ENCODE results near the gene PIK3C2G. TPM values are rescaled to one million over a fixed set of nuclear protein-coding genes. Genes with fewer than 3 reads are reported as not detected.

Gene PIK3C2G
- total and polyA plus RNA-seq, 4 donors: 4.9 to 40.1 (median 19.4) TPM

DNA sequence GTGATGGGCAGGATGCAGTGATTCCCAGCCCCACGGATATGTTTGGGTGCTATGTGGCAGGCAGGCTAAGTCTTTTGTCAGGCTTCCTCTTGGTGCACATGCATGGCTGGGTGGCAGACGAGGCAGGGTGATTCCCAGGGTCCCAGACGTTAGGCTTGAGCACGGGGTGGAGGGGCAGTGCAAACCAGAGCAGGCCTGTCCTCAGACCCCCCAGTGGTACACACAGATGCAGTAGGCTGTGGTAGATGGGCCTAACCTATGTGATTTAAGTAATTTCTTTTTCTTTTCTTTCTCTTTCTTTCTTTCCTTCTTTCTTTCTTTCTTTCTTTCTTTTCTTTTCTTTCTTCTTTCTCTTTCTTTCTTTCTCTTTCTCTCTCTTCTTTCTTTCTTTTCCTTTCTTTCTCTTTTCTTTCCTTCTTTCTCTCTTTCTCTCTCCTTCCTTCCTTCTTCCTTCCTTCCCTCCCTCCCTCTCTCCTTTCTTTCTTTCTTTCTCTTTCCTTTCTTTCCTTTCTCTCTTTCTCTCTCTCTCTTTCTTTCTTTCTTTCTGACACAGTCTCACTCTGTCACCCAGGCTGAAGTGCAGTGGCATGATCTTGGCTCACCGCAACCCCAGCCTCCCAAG is 41.6 kb downstream of the PIK3C2G start:
- Histone ChIP-seq H3K4me3 (ENCODE audit: low read depth in 1 of 3, low read length in 3 of 3) (no peak overlapping the region), H3K4me1 (ENCODE audit: control insufficient read depth in 4 of 4, insufficient read depth in 4 of 4, low read length in 3 of 4) (no peaks in the 10 kb centered on the region), H3K27me3 (ENCODE audit: control insufficient read depth in 4 of 4, insufficient read depth in 4 of 4, low read length in 3 of 4) (no peaks in the 10 kb centered on the region), H3K27ac (ENCODE audit: low read depth in 1 of 2, low read length in 2 of 2) (no peak overlapping the region), H3K9me3 (ENCODE audit: control insufficient read depth in 4 of 4, low read length in 3 of 4) (no peaks in the 10 kb centered on the region), H3K36me3 (ENCODE audit: control insufficient read depth in 4 of 4, insufficient read depth in 3 of 4, low read depth in 1 of 4, low read length in 3 of 4) (peaks cover 0 to 5% (median under 1%) of the 10 kb centered on the region in 4 donors), H3K9ac (ENCODE audit: low read depth in 1 of 2, low read length in 2 of 2) (no peak overlapping the region)
- DNase-seq (ENCODE audit: low spot score): no peak
- TF ChIP-seq FOXA2 (IDR thresholded peaks at IDR 0.05) (no peak), YY1 (IDR thresholded peaks at IDR 0.05) (no peak), TAF1 (conservative IDR thresholded peaks at IDR 0.05) (no peak), JUND (IDR thresholded peaks at IDR 0.05) (no peak), HNF4A (conservative IDR thresholded peaks at IDR 0.05) (no peak), HNF4G (IDR thresholded peaks at IDR 0.05) (no peak), RAD21 (IDR thresholded peaks at IDR 0.05) (no peak), EGR1 (IDR thresholded peaks at IDR 0.05; ENCODE audit: low read depth in 2 of 2) (no peak), SP1 (IDR thresholded peaks at IDR 0.05) (no peak), NR2F2 (IDR thresholded peaks at IDR 0.05) (no peak), RXRA (IDR thresholded peaks at IDR 0.05) (no peak), GABPA (IDR thresholded peaks at IDR 0.05 in 1 of 2, conservative IDR thresholded peaks at IDR 0.05 in 1 of 2) (no peak), REST (IDR thresholded peaks at IDR 0.05) (no peak), FOXA1 (IDR thresholded peaks at IDR 0.05) (no peak)
- TF ChIP-seq, protein P1, sequence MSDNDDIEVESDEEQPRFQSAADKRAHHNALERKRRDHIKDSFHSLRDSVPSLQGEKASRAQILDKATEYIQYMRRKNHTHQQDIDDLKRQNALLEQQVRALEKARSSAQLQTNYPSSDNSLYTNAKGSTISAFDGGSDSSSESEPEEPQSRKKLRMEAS (IDR thresholded peaks at IDR 0.05): no peak
- TF ChIP-seq, protein P2, sequence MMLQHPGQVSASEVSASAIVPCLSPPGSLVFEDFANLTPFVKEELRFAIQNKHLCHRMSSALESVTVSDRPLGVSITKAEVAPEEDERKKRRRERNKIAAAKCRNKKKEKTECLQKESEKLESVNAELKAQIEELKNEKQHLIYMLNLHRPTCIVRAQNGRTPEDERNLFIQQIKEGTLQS (IDR thresholded peaks at IDR 0.05): no peak
- TF ChIP-seq, protein P3, sequence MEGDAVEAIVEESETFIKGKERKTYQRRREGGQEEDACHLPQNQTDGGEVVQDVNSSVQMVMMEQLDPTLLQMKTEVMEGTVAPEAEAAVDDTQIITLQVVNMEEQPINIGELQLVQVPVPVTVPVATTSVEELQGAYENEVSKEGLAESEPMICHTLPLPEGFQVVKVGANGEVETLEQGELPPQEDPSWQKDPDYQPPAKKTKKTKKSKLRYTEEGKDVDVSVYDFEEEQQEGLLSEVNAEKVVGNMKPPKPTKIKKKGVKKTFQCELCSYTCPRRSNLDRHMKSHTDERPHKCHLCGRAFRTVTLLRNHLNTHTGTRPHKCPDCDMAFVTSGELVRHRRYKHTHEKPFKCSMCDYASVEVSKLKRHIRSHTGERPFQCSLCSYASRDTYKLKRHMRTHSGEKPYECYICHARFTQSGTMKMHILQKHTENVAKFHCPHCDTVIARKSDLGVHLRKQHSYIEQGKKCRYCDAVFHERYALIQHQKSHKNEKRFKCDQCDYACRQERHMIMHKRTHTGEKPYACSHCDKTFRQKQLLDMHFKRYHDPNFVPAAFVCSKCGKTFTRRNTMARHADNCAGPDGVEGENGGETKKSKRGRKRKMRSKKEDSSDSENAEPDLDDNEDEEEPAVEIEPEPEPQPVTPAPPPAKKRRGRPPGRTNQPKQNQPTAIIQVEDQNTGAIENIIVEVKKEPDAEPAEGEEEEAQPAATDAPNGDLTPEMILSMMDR (IDR thresholded peaks at IDR 0.05; ENCODE audit: low read depth, low read length, missing input control): no peak
- TF ChIP-seq, protein P4, sequence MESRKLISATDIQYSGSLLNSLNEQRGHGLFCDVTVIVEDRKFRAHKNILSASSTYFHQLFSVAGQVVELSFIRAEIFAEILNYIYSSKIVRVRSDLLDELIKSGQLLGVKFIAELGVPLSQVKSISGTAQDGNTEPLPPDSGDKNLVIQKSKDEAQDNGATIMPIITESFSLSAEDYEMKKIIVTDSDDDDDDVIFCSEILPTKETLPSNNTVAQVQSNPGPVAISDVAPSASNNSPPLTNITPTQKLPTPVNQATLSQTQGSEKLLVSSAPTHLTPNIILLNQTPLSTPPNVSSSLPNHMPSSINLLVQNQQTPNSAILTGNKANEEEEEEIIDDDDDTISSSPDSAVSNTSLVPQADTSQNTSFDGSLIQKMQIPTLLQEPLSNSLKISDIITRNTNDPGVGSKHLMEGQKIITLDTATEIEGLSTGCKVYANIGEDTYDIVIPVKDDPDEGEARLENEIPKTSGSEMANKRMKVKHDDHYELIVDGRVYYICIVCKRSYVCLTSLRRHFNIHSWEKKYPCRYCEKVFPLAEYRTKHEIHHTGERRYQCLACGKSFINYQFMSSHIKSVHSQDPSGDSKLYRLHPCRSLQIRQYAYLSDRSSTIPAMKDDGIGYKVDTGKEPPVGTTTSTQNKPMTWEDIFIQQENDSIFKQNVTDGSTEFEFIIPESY (IDR thresholded peaks at IDR 0.05): no peak
- WGBS: 95% methylated on average over 5 of the region's 5 CpGs
